Trophoblast cell (in vitro differentiated cells and primary cell): Measurements from ENCODE around the gene CXorf58.

Source experiments
- DNase-seq, 2 donors: peaks; one replicate each; pipeline ENCODE4 v3.0.0-alpha.2; 2016
- H2AFZ ChIP-seq: 2 replicates; pipeline ENCODE4 v1.6.1; 2013; ENCODE audit warnings: low read length, moderate library complexity, mild to moderate bottlenecking; ENCODE audit not compliant: insufficient read depth, poor library complexity
- H2AK5ac ChIP-seq: 2 replicates; pipeline ENCODE4 v1.6.1; 2013; ENCODE audit warnings: mild to moderate bottlenecking, low read length
- H2BK120ac ChIP-seq: 2 replicates; pipeline ENCODE4 v1.6.1; 2013; ENCODE audit warnings: low read length, mild to moderate bottlenecking, moderate library complexity; ENCODE audit not compliant: insufficient read depth, poor library complexity
- H2BK12ac ChIP-seq: 2 replicates; pipeline ENCODE4 v1.6.1; 2013; ENCODE audit warnings: mild to moderate bottlenecking, low read length, moderate library complexity
- H2BK5ac ChIP-seq: 2 replicates; pipeline ENCODE4 v1.6.1; 2013; ENCODE audit warnings: low read length, low read depth, moderate library complexity, mild to moderate bottlenecking; ENCODE audit not compliant: poor library complexity
- H3K14ac ChIP-seq: 2 replicates; pipeline ENCODE4 v1.6.1; 2013; ENCODE audit warnings: mild to moderate bottlenecking, low read length
- H3K18ac ChIP-seq: 2 replicates; pipeline ENCODE4 v1.6.1; 2013; ENCODE audit warnings: mild to moderate bottlenecking, low read length
- H3K23ac ChIP-seq: 2 replicates; pipeline ENCODE4 v1.6.1; 2013; ENCODE audit warnings: low read length
- H3K27ac ChIP-seq: 2 replicates; pipeline ENCODE4 v1.5.1; 2013; ENCODE audit warnings: low read depth, mild to moderate bottlenecking, inconsistent platforms, low read length, moderate library complexity
- H3K27me3 ChIP-seq: 2 replicates; pipeline ENCODE4 v1.6.1; 2013; ENCODE audit warnings: inconsistent platforms, mild to moderate bottlenecking, low read length, moderate library complexity; ENCODE audit not compliant: insufficient read depth
- H3K36me3 ChIP-seq, 2 experiments: 1 replicate in 1 of 2; 2 replicates in 1 of 2; pipeline ENCODE4 v1.6.1; 2013; ENCODE audit warnings: low read length in 2 of 2, mild to moderate bottlenecking in 2 of 2, moderate library complexity in 1 of 2; ENCODE audit not compliant: insufficient read depth in 2 of 2, control insufficient read depth in 1 of 2
- H3K4ac ChIP-seq: 2 replicates; pipeline ENCODE4 v1.6.1; 2013; ENCODE audit warnings: low read depth, mild to moderate bottlenecking, low read length, moderate library complexity
- H3K4me1 ChIP-seq, 2 experiments: 1 replicate in 1 of 2; 2 replicates in 1 of 2; pipeline ENCODE4 v1.6.1; 2013; ENCODE audit warnings: low read length in 2 of 2, mild to moderate bottlenecking in 2 of 2, moderate library complexity in 1 of 2; ENCODE audit not compliant: insufficient read depth in 2 of 2, control insufficient read depth in 1 of 2
- H3K4me2 ChIP-seq: 2 replicates; pipeline ENCODE4 v1.6.1; 2013; ENCODE audit warnings: inconsistent platforms, mild to moderate bottlenecking, low read length, moderate library complexity
- H3K4me3 ChIP-seq: 2 replicates; pipeline ENCODE4 v1.5.1; 2013; ENCODE audit warnings: mild to moderate bottlenecking, low read depth, low read length, inconsistent platforms
- H3K79me1 ChIP-seq: one replicate; pipeline ENCODE4 v1.6.1; 2013; ENCODE audit warnings: low read length
- H3K79me2 ChIP-seq: 2 replicates; pipeline ENCODE4 v1.6.1; 2013; ENCODE audit warnings: low read length, mild to moderate bottlenecking; ENCODE audit not compliant: control insufficient read depth, insufficient read depth, poor library complexity
- H3K9ac ChIP-seq: 2 replicates; pipeline ENCODE4 v1.6.1; 2013; ENCODE audit warnings: mild to moderate bottlenecking, low read length
- H3K9me3 ChIP-seq: 2 replicates; pipeline ENCODE4 v1.6.1; 2013; ENCODE audit warnings: low read depth, mild to moderate bottlenecking, control low read depth, inconsistent platforms, low read length; ENCODE audit not compliant: insufficient read depth
- H4K12ac ChIP-seq: 2 replicates; pipeline ENCODE4 v1.6.1; 2013; ENCODE audit warnings: low read depth, mild to moderate bottlenecking, low read length, moderate library complexity
- H4K8ac ChIP-seq: 2 replicates; pipeline ENCODE4 v1.6.1; 2013; ENCODE audit warnings: low read depth, mild to moderate bottlenecking, low read length, moderate library complexity
- H4K91ac ChIP-seq: one replicate; pipeline ENCODE4 v1.6.1; 2013; ENCODE audit warnings: low read depth, mild to moderate bottlenecking, low read length, moderate library complexity
- WGBS: extraction: QIAGEN DNeasy Blood & Tissue Kit; methylation state at CpG from one replicate; pipeline ENCODE4 v1.1.7; 2013; ENCODE audit warnings: missing lambda C conversion rate; ENCODE audit not compliant: insufficient read length, insufficient coverage; ENCODE audit errors: extremely low coverage; 5-methylcytosine and 5-hydroxymethylcytosine counted together

The CXorf58 gene

DNA sequence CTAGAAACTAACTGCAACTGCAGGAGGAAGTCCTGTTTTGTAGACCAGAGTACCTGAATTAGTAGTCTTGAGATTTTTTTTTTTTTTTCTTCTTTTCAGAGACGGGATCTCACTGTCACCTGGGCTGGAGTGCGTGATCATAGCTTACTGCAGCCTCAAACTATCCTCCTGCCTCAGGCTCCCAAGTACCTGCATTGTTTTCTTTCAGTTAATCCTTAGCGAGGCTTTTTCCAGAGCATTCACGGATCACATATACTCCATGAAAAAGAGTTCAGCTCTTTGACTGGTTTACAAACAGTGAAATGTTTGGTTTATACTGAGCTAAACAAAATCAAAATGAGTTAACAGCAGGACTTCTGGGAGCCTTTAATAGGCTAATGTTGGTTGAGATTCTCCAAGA is 73.4 kb downstream of the CXorf58 start:
- no peak overlapping the region for H4K91ac ChIP-seq
- peaks cover 0 to 3% of the 10 kb centered on the region in 2 experiments for H3K4me1 ChIP-seq
- DNase-seq, result no peak
- no peak overlapping the region for H3K23ac ChIP-seq
- H3K79me2 ChIP-seq, result no peaks in the 10 kb centered on the region
- H2AFZ ChIP-seq, result no peak overlapping the region
- H3K9me3 ChIP-seq, result no peaks in the 10 kb centered on the region
- H3K4ac ChIP-seq, result no peak overlapping the region
- H3K27ac ChIP-seq, result no peak overlapping the region
- no peak overlapping the region for H4K8ac ChIP-seq
- no peaks in the 10 kb centered on the region for H3K79me1 ChIP-seq
- H3K4me3 ChIP-seq, result no peak overlapping the region
- no peak overlapping the region for H2BK12ac ChIP-seq
- no peak overlapping the region for H3K4me2 ChIP-seq
- no peak overlapping the region for H2AK5ac ChIP-seq
- WGBS, result no CpG with 5 or more reads among the region's 4 CpGs
- no peak overlapping the region for H4K12ac ChIP-seq
- H3K36me3 ChIP-seq, result no peaks in the 10 kb centered on the region
- no peak overlapping the region for H2BK120ac ChIP-seq
- H3K9ac ChIP-seq, result no peak overlapping the region
- H2BK5ac ChIP-seq, result no peak overlapping the region
- no peaks in the 10 kb centered on the region for H3K27me3 ChIP-seq
- no peak overlapping the region for H3K18ac ChIP-seq
- H3K14ac ChIP-seq, result no peak overlapping the region

DNA sequence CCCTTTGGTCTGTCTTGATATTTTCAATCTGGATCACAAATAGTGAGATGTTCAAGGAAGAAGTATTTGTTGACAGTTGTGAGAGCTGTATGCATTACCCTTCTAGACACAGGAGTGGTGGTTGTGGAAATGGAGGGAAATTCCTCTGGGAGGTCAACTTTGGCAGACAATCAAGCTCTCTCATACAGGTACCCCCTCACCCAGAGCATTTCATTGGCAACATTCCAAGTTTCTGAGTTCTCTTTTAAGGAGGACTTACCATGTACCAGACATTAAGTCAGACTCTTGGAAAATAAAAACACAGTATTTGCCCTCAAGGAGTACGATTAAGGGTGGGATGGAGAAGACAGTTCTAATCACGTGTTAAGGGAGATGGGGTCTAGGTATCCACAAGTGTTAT is 73.9 kb downstream of the CXorf58 start:
- Histone ChIP-seq H3K23ac (no peak overlapping the region), H3K18ac (no peak overlapping the region)
- no CpG with 5 or more reads among the region's 2 CpGs for WGBS

DNA sequence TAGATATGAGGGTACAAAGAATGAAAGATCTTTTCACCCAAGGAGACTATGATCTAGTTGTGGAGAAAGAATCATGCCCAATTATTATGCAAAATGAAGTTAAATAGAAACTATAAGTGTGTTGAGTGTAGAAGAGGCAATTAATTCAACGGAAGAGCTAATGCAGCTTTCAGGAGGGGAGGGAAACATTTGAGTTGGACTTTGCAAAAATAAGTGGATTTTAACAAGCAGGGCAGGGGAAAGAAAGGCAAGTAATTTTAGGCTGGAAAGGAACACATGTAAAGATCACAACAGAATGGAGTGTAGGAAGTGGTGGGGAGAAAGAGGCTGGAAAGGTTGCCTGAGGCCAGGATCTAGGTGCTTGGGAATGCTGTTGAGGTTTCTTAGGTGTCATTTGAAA is 75.1 kb downstream of the CXorf58 start:
- Histone ChIP-seq H3K18ac (no peak overlapping the region), H3K27ac (no peak overlapping the region), H3K4me3 (no peak overlapping the region), H4K12ac (no peak overlapping the region), H3K23ac (no peak overlapping the region), H3K79me1 (no peaks in the 10 kb centered on the region), H2AK5ac (no peak overlapping the region), H3K14ac (no peak overlapping the region), H2BK5ac (no peak overlapping the region), H3K36me3 (peaks cover 0 to 2% of the 10 kb centered on the region in 2 experiments), H4K91ac (no peak overlapping the region), H3K27me3 (no peaks in the 10 kb centered on the region), H3K9ac (no peak overlapping the region), H2BK12ac (no peak overlapping the region), H3K4me2 (no peak overlapping the region), H3K4ac (no peak overlapping the region), H2BK120ac (no peak overlapping the region), H2AFZ (no peak overlapping the region), H4K8ac (no peak overlapping the region), H3K4me1 (peaks cover 0 to under 1% of the 10 kb centered on the region in 2 experiments), H3K9me3 (no peaks in the 10 kb centered on the region), H3K79me2 (no peaks in the 10 kb centered on the region)
- DNase-seq, result no peak
- no CpG with 5 or more reads among the region's 1 CpG for WGBS

More for the DNA sequence above, 73.9 kb downstream of the CXorf58 start:
- H3K79me1 ChIP-seq, result no peaks in the 10 kb centered on the region
- no peak overlapping the region for H3K27ac ChIP-seq
- H2AK5ac ChIP-seq, result no peak overlapping the region
- H3K27me3 ChIP-seq, result no peaks in the 10 kb centered on the region
- no peak for DNase-seq
- no peak overlapping the region for H3K4me3 ChIP-seq
- no peak overlapping the region for H3K4me2 ChIP-seq
- no peak overlapping the region for H2BK5ac ChIP-seq
- H4K91ac ChIP-seq, result no peak overlapping the region
- H3K14ac ChIP-seq, result no peak overlapping the region
- no peak overlapping the region for H2BK12ac ChIP-seq
- H3K9me3 ChIP-seq, result no peaks in the 10 kb centered on the region
- H4K8ac ChIP-seq, result no peak overlapping the region
- H3K79me2 ChIP-seq, result no peaks in the 10 kb centered on the region
- H2BK120ac ChIP-seq, result no peak overlapping the region
- H3K4me1 ChIP-seq, result peaks cover 0 to 3% of the 10 kb centered on the region in 2 experiments
- H3K4ac ChIP-seq, result no peak overlapping the region
- H3K36me3 ChIP-seq, result no peaks in the 10 kb centered on the region
- no peak overlapping the region for H4K12ac ChIP-seq
- H3K9ac ChIP-seq, result no peak overlapping the region
- no peak overlapping the region for H2AFZ ChIP-seq
